Esophagus squamous epithelium (tissue), 5 donors: ENCODE measurements around the gene MAB21L4. TPM values are rescaled to one million over a fixed set of nuclear protein-coding genes. Genes with fewer than 3 reads are reported as not detected.

Source experiments
- DNase-seq: peaks from one replicate; lab custom pipeline; 2025; lab: John Stamatoyannopoulos, UW
- H3K27ac ChIP-seq, 4 donors: fragments of 200-600 bp; sonication (generic); one replicate each; pipeline ENCODE4 v1.5.1; 2016 to 2019; ENCODE audit warnings: mild to moderate bottlenecking in 1 of 4
- H3K27me3 ChIP-seq, 4 donors: fragments of 200-600 bp; sonication (generic); 1 replicate in 3 of 4; 2 replicates in 1 of 4; pipeline versions ENCODE4 v1.5.1 to v1.6.0; 2017 to 2021; ENCODE audit warnings: antibody characterized with exemption in 1 of 4
- H3K36me3 ChIP-seq, 3 donors: fragments of 200-600 bp; sonication (generic); one replicate each; pipeline ENCODE4 v1.5.1; 2016 to 2019
- H3K4me1 ChIP-seq, 3 donors: fragments of 200-600 bp; sonication (generic); one replicate each; pipeline ENCODE4 v1.5.1; 2017 to 2019
- H3K4me3 ChIP-seq, 4 donors: fragments of 200-600 bp; sonication (generic); 1 replicate in 3 of 4; 2 replicates in 1 of 4; pipeline ENCODE4 v1.5.1; 2016 to 2019; ENCODE audit warnings: mild to moderate bottlenecking in 2 of 4, moderate library complexity in 1 of 4
- H3K9me3 ChIP-seq, 3 donors: fragments of 200-600 bp; sonication (generic); one replicate each; pipeline ENCODE4 v1.5.1; 2016 to 2019
- POLR2A ChIP-seq, 4 donors: fragments of 450-650 bp; IDR thresholded peaks; one replicate each; pipeline ENCODE4 v1.6.1; 2017; ENCODE audit warnings: antibody characterized with exemption in 4 of 4, mild to moderate bottlenecking in 4 of 4, moderate library complexity in 3 of 4
- WGBS, 2 donors: methylation state at CpG; one replicate each; pipeline ENCODE4 v1.1.5; 2018; 5-methylcytosine and 5-hydroxymethylcytosine counted together
- intact Hi-C: fragments of 100-400 bp; cut with DNase I; formaldehyde crosslinking; loops from one replicate; pipeline ENCODE4 v1.15.0; 2022
- total RNA-seq, 4 donors: library from RNA; depleted of rRNA; stranded (reverse); fragments of >200 nt; gene quantifications; one replicate each; pipeline ENCODE4 v1.1.0, GENCODE V29; 2016
- TF ChIP-seq, protein P1 (sequence below), 6 experiments: fragments of 450-650 bp in 4 of 6; fragments of 200-600 bp in 2 of 6; sonication (generic) in 2 of 6; IDR thresholded peaks; one replicate each; pipeline ENCODE4 v1.5.1; 2016 to 2019; ENCODE audit warnings: antibody characterized with exemption in 6 of 6, mild to moderate bottlenecking in 4 of 6, moderate library complexity in 4 of 6
- donor health status: DM: yes; HTN: yes; CAD: no.

Gene MAB21L4
- total RNA-seq, 4 donors from 2014 or later: 105 to 440 (median 163) TPM

DNA sequence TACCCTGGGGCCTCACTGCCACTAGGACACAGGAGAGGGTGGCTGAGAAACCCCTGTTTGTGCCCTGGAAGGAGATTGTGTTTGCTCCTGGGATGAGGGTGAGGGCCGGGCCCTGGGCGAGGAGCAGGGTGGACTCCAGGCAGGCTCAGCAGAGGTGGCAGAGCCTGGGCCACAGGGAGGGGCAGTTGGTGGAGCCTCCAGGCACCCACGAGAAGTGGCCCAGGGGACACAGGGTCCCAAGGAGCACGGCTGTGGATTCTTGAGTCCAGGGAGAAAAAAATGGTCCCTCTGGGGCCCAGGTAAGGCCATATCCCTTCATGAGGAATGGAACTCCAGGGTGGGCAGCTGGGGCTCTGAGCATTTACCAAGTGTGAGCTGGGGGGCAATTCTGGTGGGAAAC is 8.3 kb downstream of the MAB21L4 start:
- 72 to 77% methylated on average over 2 to 4 of the region's 4 CpGs for WGBS, 2 donors
- intact Hi-C loops: no loop called here

DNA sequence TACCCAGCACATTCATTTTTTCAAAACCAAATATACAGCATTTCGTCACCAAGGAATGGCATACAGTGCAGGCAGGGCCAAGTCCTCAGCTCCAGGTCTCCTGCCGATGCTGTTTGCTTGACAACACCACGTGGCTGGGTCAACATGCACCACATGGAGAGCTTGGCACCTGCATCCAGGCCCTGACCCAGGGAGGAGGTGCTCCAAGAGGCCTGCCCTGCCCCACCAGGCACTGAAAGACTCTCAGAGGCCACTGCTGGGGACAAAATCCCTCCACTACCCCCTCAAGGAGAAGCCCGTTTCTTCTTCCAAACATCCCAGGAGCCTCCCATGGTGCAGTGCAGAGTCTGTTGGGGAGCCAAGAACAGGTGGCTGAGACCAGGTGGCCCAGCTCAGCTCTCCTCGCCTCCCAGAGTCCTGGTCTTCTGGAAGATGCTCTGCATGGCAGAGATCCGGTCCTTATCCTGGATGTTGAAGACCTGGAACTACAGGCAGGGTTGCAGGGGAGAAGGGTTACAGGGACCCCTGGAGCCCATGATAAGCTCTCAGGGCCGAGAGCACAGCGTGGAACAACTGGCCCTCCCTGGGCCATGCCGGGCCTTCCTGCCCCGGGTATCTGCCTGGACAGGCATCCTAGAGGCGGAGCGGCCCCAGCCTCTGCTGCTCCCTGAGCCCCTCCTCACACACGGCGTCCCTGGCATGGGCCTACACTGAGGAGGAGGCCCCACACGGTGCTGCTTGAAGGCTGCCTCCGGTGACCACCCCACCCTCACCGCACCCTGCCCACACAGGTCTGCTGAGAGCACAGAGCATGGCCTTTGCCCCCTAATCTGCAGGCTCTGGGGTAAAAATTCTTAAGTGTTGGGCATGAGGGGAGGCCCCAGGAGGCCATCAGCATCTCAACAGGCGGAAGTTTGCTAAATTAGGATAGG is 9.0 kb downstream of the MAB21L4 start:
- intact Hi-C loops: no loop called here
- Histone ChIP-seq H3K4me3 (no peak overlapping the region), H3K27ac (no peak overlapping the region), H3K9me3 (no peaks in the 10 kb centered on the region), H3K36me3 (peaks cover 0 to 64% (median 4%) of the 10 kb centered on the region in 3 donors), H3K4me1 (peaks cover 0 to 27% (median 3%) of the 10 kb centered on the region in 3 donors), H3K27me3 (no peaks in the 10 kb centered on the region)
- DNase-seq: no peak
- WGBS, 2 donors: 50 to 69% methylated on average over 2 to 4 of the region's 18 CpGs
- TF ChIP-seq, protein P1, sequence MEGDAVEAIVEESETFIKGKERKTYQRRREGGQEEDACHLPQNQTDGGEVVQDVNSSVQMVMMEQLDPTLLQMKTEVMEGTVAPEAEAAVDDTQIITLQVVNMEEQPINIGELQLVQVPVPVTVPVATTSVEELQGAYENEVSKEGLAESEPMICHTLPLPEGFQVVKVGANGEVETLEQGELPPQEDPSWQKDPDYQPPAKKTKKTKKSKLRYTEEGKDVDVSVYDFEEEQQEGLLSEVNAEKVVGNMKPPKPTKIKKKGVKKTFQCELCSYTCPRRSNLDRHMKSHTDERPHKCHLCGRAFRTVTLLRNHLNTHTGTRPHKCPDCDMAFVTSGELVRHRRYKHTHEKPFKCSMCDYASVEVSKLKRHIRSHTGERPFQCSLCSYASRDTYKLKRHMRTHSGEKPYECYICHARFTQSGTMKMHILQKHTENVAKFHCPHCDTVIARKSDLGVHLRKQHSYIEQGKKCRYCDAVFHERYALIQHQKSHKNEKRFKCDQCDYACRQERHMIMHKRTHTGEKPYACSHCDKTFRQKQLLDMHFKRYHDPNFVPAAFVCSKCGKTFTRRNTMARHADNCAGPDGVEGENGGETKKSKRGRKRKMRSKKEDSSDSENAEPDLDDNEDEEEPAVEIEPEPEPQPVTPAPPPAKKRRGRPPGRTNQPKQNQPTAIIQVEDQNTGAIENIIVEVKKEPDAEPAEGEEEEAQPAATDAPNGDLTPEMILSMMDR (IDR thresholded peaks at IDR 0.05): no peak
- TF ChIP-seq POLR2A (IDR thresholded peaks at IDR 0.05): no peak

More for the DNA sequence above, 8.3 kb downstream of the MAB21L4 start:
- Histone ChIP-seq H3K9me3 (no peaks in the 10 kb centered on the region), H3K4me3 (no peak overlapping the region), H3K36me3 (peaks cover 0 to 64% (median 4%) of the 10 kb centered on the region in 3 donors), H3K27ac (no peak overlapping the region), H3K27me3 (no peaks in the 10 kb centered on the region), H3K4me1 (peaks cover 0 to 34% (median 7%) of the 10 kb centered on the region in 3 donors)
- TF ChIP-seq, protein P1 (IDR thresholded peaks at IDR 0.05): no peak
- DNase-seq: no peak

DNA sequence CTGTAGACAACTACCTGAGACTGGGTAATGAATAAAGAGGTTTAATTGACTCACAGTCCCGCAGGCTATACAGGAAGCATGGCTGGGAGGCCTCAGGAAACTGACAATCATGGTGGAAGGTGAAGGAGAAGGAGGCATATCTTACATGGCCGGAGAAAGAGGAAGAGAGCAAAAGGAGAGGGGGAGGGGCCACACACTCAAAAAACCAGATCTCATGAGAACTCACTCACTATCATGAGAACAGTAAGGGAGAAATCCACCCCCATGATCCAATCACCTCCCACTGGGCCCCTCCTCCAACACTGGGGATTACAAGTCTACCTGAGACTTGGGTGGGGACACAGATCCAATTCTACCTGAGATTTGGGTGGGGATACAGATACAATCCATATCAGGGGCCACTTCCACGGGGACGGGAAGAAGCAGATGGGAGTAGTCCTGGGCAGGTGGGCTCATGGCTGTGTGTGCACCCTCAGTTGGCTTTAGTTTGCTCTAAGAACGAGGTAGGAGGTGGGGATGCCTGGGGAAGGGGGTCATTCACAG is 9.9 kb downstream of the MAB21L4 start:
- peaks cover 0 to 60% (median 4%) of the 10 kb centered on the region in 3 donors for H3K36me3 ChIP-seq
- H3K4me1 ChIP-seq: peaks cover 0 to 19% (median 3%) of the 10 kb centered on the region in 3 donors
- no peak for TF ChIP-seq POLR2A (IDR thresholded peaks at IDR 0.05)
- TF ChIP-seq, protein P1 (IDR thresholded peaks at IDR 0.05): no peak
- no peak overlapping the region for H3K27ac ChIP-seq
- H3K4me3 ChIP-seq: no peak overlapping the region
- no peak for DNase-seq
- intact Hi-C loops: no loop called here
- no peaks in the 10 kb centered on the region for H3K27me3 ChIP-seq
- WGBS, 2 donors: 77% methylated on average over 5 of the region's 5 CpGs
- no peaks in the 10 kb centered on the region for H3K9me3 ChIP-seq

DNA sequence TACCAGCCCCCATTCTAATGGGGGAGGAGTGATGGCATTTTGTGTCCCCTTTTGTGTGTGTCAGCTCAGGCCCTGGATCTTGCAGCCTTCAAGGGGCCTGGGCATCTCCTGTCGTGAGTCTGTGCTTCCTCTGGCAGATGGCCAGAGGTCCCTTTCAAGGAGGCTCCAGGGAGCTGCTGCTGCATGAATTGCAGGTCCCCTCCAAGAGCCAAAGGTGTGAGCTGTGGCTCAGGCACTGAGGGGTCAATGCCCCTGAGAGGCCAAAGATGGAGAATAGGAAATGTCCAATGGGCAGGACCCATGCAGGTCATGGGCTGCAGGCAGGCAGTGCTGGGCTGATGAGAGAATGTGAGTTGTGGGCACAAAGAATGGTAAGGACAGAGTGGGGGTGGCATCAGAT is 10.4 kb downstream of the MAB21L4 start:
- intact Hi-C loops: no loop called here
- DNase-seq: no peak
- no CpG with 5 or more reads among the region's 1 CpG for WGBS, 2 donors

More for the DNA sequence above, 10.4 kb downstream of the MAB21L4 start:
- Histone ChIP-seq H3K27ac (no peak overlapping the region), H3K4me1 (peaks cover 0 to 14% (median 3%) of the 10 kb centered on the region in 3 donors), H3K4me3 (no peak overlapping the region), H3K27me3 (no peaks in the 10 kb centered on the region), H3K9me3 (no peaks in the 10 kb centered on the region), H3K36me3 (peaks cover 0 to 54% (median 4%) of the 10 kb centered on the region in 3 donors)
- no peak for TF ChIP-seq POLR2A (IDR thresholded peaks at IDR 0.05)
- TF ChIP-seq, protein P1 (IDR thresholded peaks at IDR 0.05): no peak
